Fibroblast of mammary gland (primary cell): ENCODE results near the gene PM20D2.

Source experiments
- DNase-seq: peaks from one replicate; pipeline ENCODE4 v3.0.0-alpha.2; 2010; ENCODE audit warnings: low read depth
- H3K4me3 ChIP-seq: 2 replicates; pipeline ENCODE4 v1.5.1; 2011; ENCODE audit warnings: low read depth, mild to moderate bottlenecking, low read length, moderate library complexity; ENCODE audit not compliant: control insufficient read depth
- CTCF ChIP-seq: conservative IDR thresholded peaks from 2 replicates; pipeline ENCODE4 v1.5.1; 2011; ENCODE audit warnings: low read depth, low read length, inconsistent platforms; ENCODE audit not compliant: control insufficient read depth, insufficient read depth

The PM20D2 gene

GRCh38 chr6:89145956-89146717 is at the start of gene PM20D2:
TSS of gene PM20D2 (plus strand) at chr6:89146055. CDS start at chr6:89146145, 90 bp downstream.
- no peak for TF ChIP-seq CTCF
- peak within 1 kb of the TSS; percentile 55 for H3K4me3 ChIP-seq
- peak; percentile 29 for DNase-seq

- no peak for DNase-seq
- TF ChIP-seq CTCF: no peak
- H3K4me3 ChIP-seq: no peak overlapping the region
Observed at GRCh38 chr6:89098461-89098860, 47.4 kb upstream of the PM20D2 start.

- no peak overlapping the region for H3K4me3 ChIP-seq
- no peak for TF ChIP-seq CTCF
- no peak for DNase-seq
Observed at GRCh38 chr6:89100114-89100513, 45.7 kb upstream of the PM20D2 start.

GRCh38 chr6:89110284-89110683 is 35.6 kb upstream of the PM20D2 start:
- H3K4me3 ChIP-seq: no peak overlapping the region
- no peak for DNase-seq
- no peak for TF ChIP-seq CTCF

GRCh38 chr6:89111933-89112332 is 33.9 kb upstream of the PM20D2 start:
- TF ChIP-seq CTCF: no peak
- no peak for DNase-seq
- no peak overlapping the region for H3K4me3 ChIP-seq

- H3K4me3 ChIP-seq: no peak overlapping the region
Observed at GRCh38 chr6:89116702-89117101, 29.2 kb upstream of the PM20D2 start.

More at GRCh38 chr6:89116702-89117101, 29.2 kb upstream of the PM20D2 start:
- no peak for TF ChIP-seq CTCF
- DNase-seq: no peak
